HG03521 (cell line): ENCODE data around the gene RPLP2.

Source experiments
- ATAC-seq: cut with Tn5 transposase; IDR thresholded peaks from one replicate; pipeline ENCODE4 v1.9.1; 2021; ENCODE audit warnings: mild to moderate bottlenecking, moderate library complexity; ENCODE audit not compliant: unreplicated experiment

The RPLP2 gene

DNA sequence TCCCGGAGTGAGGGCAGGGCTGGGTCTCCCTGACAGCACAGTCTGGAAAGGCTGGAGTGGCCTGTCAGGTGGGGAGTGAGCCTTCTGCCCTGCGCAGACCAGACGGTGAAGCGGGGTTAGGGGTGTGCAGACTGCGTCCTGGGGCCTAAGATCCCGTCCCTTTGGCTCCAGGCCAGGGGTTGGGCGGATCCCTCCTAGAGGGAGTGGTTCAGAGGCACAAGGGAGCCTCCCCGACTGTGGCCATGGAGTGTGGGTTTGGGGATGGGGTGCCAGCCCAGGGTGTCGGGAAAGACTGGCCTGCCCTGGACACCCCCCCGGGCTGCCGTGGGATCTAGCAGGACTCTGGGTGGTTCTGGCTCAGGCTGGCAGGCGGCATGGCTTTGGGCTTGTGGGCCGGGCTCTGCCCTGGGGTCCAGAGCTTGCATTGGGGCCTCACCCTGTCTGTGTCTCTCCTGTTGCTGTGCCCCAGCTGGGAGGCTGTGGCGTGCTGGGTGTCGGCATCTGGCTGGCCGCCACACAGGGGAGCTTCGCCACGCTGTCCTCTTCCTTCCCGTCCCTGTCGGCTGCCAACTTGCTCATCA is 52.4 kb downstream of the RPLP2 start:
- ATAC-seq = no peak
